GM23248 (cell line): Measurements from ENCODE around the gene OOEP. TPM values are rescaled to one million over a fixed set of nuclear protein-coding genes. Genes with fewer than 3 reads are reported as not detected.
A peak's percentile ranks its signal among the peaks of the same experiment; 100 is the strongest.

ENCODE experiments used
- DNase-seq: peaks from one replicate; pipeline ENCODE4 v3.0.0-alpha.2; 2015
- H2AFZ ChIP-seq: fragments of 200-600 bp; sonication (generic); 2 replicates; pipeline ENCODE4 v1.6.1; 2016; ENCODE audit warnings: antibody characterized with exemption
- H3F3A ChIP-seq: fragments of 200-600 bp; sonication (generic); 2 replicates; pipeline ENCODE4 v1.6.1; 2016; ENCODE audit warnings: mild to moderate bottlenecking, antibody characterized with exemption, mixed run types; ENCODE audit not compliant: insufficient read depth
- H3K27ac ChIP-seq: fragments of 200-600 bp; sonication (generic); 2 replicates; pipeline ENCODE4 v1.5.1; 2016; ENCODE audit warnings: mild to moderate bottlenecking
- H3K27me3 ChIP-seq: fragments of 200-600 bp; sonication (generic); replicated peaks from 2 replicates; pipeline ENCODE4 v1.6.1; 2016; ENCODE audit warnings: mild to moderate bottlenecking; ENCODE audit not compliant: insufficient read depth
- H3K36me3 ChIP-seq: fragments of 200-600 bp; sonication (generic); 2 replicates; pipeline ENCODE4 v1.6.1; 2016; ENCODE audit warnings: low read depth, mild to moderate bottlenecking
- H3K4me1 ChIP-seq: fragments of 200-600 bp; sonication (generic); 2 replicates; pipeline ENCODE4 v1.6.1; 2016; ENCODE audit warnings: mild to moderate bottlenecking; ENCODE audit not compliant: insufficient read depth
- H3K4me2 ChIP-seq: fragments of 200-600 bp; sonication (generic); one replicate; pipeline ENCODE4 v1.6.1; 2016; ENCODE audit warnings: mild to moderate bottlenecking; ENCODE audit not compliant: unreplicated experiment
- H3K4me3 ChIP-seq: fragments of 200-600 bp; sonication (generic); 2 replicates; pipeline ENCODE4 v1.5.1; 2016; ENCODE audit warnings: mild to moderate bottlenecking
- H3K79me2 ChIP-seq: fragments of 200-600 bp; sonication (generic); 2 replicates; pipeline ENCODE4 v1.6.1; 2016; ENCODE audit warnings: mild to moderate bottlenecking; ENCODE audit not compliant: insufficient read depth
- H3K9ac ChIP-seq: fragments of 200-600 bp; sonication (generic); 2 replicates; pipeline ENCODE4 v1.6.1; 2016; ENCODE audit warnings: mild to moderate bottlenecking
- H3K9me2 ChIP-seq: fragments of 200-600 bp; sonication (generic); 2 replicates; pipeline ENCODE4 v1.6.1; 2016; ENCODE audit warnings: mixed run types, mild to moderate bottlenecking, moderate library complexity; ENCODE audit not compliant: insufficient read depth
- H3K9me3 ChIP-seq: fragments of 200-600 bp; sonication (generic); one replicate; pipeline ENCODE4 v1.6.1; 2017; ENCODE audit warnings: low read depth
- H4K20me1 ChIP-seq: fragments of 200-600 bp; sonication (generic); 2 replicates; pipeline ENCODE4 v1.6.0; 2016; ENCODE audit not compliant: insufficient read depth
- EZH2 ChIP-seq: fragments of 200-600 bp; sonication (generic); IDR thresholded peaks from 2 replicates; pipeline ENCODE4 v1.6.1; 2018; ENCODE audit warnings: antibody characterized with exemption, mild to moderate bottlenecking; ENCODE audit not compliant: insufficient read depth, poor library complexity, severe bottlenecking
- EZH2phosphoT487 ChIP-seq: fragments of 200-600 bp; sonication (generic); IDR thresholded peaks from 2 replicates; pipeline ENCODE4 v1.6.1; 2018; ENCODE audit warnings: antibody characterized with exemption, moderate library complexity, mild to moderate bottlenecking, low read depth; ENCODE audit not compliant: insufficient read depth
- WGBS, 2 experiments: methylation state at CpG; one replicate each; pipeline ENCODE4 v1.1.6; 2015 to 2017; ENCODE audit warnings: low lambda C conversion rate in 2 of 2, low coverage in 1 of 2; ENCODE audit errors: missing lambda C conversion rate in 2 of 2; 5-methylcytosine and 5-hydroxymethylcytosine counted together
- in situ Hi-C: fragments of 300-500 bp; cut with MboI; formaldehyde crosslinking; loops from 2 replicates; pipeline ENCODE4 v1.15.0; 2020
- polyA plus RNA-seq: library from polyadenylated mRNA; unstranded; fragments of >200 nt; fragmentation: Nextera tagmentation; extraction: Ambion mirVana; gene quantifications from 2 replicates; pipeline ENCODE4 v1.2.1, GENCODE V29; 2016
- total RNA-seq: library from RNA; depleted of rRNA; stranded (reverse); fragments of >200 nt; shearing (Covaris generic); gene quantifications from 2 replicates; pipeline ENCODE4 v1.2.3, GENCODE V29; 2014; rRNA removed

OOEP gene
- not detected in 2 replicates for total RNA-seq
- polyA plus RNA-seq: not detected in 2 replicates

DNA sequence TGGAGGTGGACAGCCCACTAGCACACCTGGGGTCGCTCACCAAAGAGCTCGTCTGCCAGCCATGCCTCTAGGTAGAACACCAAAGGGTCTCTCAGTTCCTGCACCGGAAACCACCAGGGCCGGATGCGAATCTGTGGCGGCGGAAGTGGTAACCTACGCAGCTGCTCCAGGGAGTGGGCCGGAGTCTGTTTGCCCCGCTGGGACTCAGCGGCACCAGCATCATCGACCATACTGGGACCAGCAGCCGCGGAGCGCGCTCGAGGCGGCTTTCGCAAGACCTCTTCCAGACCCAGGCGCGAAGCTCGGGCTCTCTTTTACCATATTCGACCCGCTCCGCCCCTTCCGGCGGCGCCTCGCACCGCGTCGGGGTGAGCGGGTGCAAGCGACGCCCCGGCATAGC lies at the start of gene OOEP:
Gene OOEP, minus strand, starts transcription at position 335 of the 400 bp plus-strand sequence. Its CDS starts 105 bp downstream, at position 230.
- H3K27me3 ChIP-seq: 0 out of 2 replicates have a peak, but pooled peaks cover 5% of the 10 kb centered on the region
- H3K9me2 ChIP-seq: no peaks in the 10 kb centered on the region
- no peaks in the 10 kb centered on the region for H3K36me3 ChIP-seq
- H3K9me3 ChIP-seq: no peaks in the 10 kb centered on the region
- 91 to 93% methylated on average over 35 to 36 of the region's 36 CpGs for WGBS, 2 experiments
- TF ChIP-seq EZH2: no peak
- no peak for TF ChIP-seq EZH2phosphoT487
- no peak within 1 kb of the TSS for H3K9ac ChIP-seq
- H3F3A ChIP-seq: no peaks in the 10 kb centered on the region
- DNase-seq: no peak
- no peaks in the 10 kb centered on the region for H3K4me1 ChIP-seq
- no peaks in the 10 kb centered on the region for H4K20me1 ChIP-seq
- H3K27ac ChIP-seq: no peak within 1 kb of the TSS
- in situ Hi-C loops: no loop called here
- H3K4me2 ChIP-seq: no peak within 1 kb of the TSS
- no peaks in the 10 kb centered on the region for H3K79me2 ChIP-seq
- no peak within 1 kb of the TSS for H2AFZ ChIP-seq
- no peak within 1 kb of the TSS for H3K4me3 ChIP-seq

DNA sequence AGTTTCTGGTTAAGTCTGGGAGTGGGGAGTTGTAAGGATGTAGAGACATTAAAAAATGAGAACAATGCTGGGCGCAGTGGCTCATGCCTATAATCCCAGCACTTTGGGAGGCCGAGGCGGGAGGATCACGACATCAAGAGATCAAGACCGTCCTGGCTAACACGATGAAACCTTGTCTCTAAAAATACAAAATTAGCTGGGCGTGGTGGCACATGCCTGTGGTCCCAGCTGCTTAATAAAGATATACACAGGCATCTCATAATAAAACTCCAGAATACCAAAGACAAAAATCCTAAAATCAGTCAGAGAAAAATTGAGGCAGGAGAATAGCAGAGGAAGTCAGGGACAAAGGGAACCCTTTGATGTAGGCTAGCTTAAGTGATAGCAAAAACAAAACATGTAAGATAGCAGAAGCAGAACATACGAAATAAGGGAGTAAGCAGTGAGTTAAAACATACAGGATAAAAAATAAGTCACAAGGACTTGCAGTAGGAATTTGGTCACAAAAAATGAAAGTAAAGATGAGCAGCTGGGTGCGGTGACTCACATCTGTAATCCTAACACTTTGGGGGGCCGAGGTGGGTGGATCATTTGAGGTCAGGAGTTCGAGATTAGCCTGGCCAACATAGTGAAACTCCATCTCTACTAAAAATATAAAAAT lies 48.5 kb upstream of the OOEP start:
- Histone ChIP-seq H3K4me2 (no peak overlapping the region), H4K20me1 (no peaks in the 10 kb centered on the region), H3K9ac (no peak overlapping the region), H3K4me1 (no peaks in the 10 kb centered on the region), H3K36me3 (no peaks in the 10 kb centered on the region; the same call in 1 of the 2 replicates), H3F3A (no peaks in the 10 kb centered on the region), H3K27me3 (no peaks in the 10 kb centered on the region), H3K27ac (no peak overlapping the region), H2AFZ (no peak overlapping the region), H3K79me2 (no peaks in the 10 kb centered on the region), H3K9me2 (no peaks in the 10 kb centered on the region), H3K9me3 (no peaks in the 10 kb centered on the region), H3K4me3 (no peak overlapping the region)
- peak; percentile 3 for DNase-seq
- 88 to 89% methylated on average over 11 of the region's 11 CpGs for WGBS, 2 experiments
- TF ChIP-seq EZH2phosphoT487 (no peak), EZH2 (no peak)
- in situ Hi-C loops: no loop called here

DNA sequence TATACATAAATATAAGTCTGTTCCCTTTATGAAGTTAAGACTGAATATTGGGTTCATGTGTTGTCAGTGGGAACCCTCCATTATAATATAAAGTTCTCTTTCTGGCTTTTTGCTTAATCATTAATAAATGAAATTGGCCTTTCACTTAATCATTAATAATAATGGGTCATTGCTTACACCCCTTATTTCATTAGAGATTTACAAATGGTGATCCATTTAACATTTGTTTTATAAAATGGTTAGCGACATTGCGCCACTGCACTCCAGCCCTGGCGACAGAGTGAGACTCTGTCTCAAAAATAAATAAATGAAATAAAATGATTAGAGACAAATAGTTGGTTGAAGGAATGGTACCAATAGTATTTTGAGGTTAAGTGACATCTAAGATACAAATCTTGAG lies 43.4 kb upstream of the OOEP start:
- H3K9me2 ChIP-seq: no peaks in the 10 kb centered on the region
- H2AFZ ChIP-seq: no peak overlapping the region
- H3K27ac ChIP-seq: no peak overlapping the region
- H3K4me1 ChIP-seq: no peaks in the 10 kb centered on the region
- DNase-seq: no peak
- WGBS, 2 experiments: 99% methylated on average over 3 of the region's 3 CpGs
- H3K9me3 ChIP-seq: no peaks in the 10 kb centered on the region
- H3K79me2 ChIP-seq: no peaks in the 10 kb centered on the region
- TF ChIP-seq EZH2 (no peak), EZH2phosphoT487 (no peak)
- no peaks in the 10 kb centered on the region for H3F3A ChIP-seq
- H3K4me2 ChIP-seq: no peak overlapping the region
- no peak overlapping the region for H3K9ac ChIP-seq
- no peaks in the 10 kb centered on the region for H4K20me1 ChIP-seq
- in situ Hi-C loops: no loop called here
- H3K4me3 ChIP-seq: no peak overlapping the region
- no peaks in the 10 kb centered on the region for H3K27me3 ChIP-seq
- H3K36me3 ChIP-seq: no peaks in the 10 kb centered on the region

DNA sequence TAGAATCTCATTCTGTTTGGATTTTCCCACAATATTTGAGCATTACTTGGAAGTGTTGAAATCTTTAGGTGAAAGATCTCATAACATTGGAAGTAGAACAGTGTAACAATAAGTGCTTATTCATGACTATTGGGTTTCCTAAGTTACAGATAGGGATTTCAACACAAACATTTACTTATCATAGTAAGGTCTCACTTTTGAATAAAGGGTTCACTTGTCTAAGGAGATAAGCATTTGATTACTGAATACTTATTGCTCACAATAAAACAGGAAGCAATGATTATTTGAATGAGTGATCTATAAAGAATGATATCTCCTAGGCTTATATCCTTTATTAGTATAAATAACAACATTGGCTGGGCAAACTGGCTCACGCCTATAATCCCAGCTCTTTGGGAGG lies 39.7 kb upstream of the OOEP start:
- whole genome bisulfite sequencing, 2 experiments: 100% methylated on average over 1 of the region's 1 CpG
- no peak overlapping the region for H3K9ac ChIP-seq
- in situ Hi-C loops: no loop called here
- H3K27ac ChIP-seq: no peak overlapping the region
- H3K36me3 ChIP-seq: no peaks in the 10 kb centered on the region
- H3K79me2 ChIP-seq: no peaks in the 10 kb centered on the region
- no peaks in the 10 kb centered on the region for H4K20me1 ChIP-seq
- H3K4me2 ChIP-seq: no peak overlapping the region
- H3F3A ChIP-seq: no peaks in the 10 kb centered on the region
- no peaks in the 10 kb centered on the region for H3K9me2 ChIP-seq
- H3K4me3 ChIP-seq: no peak overlapping the region
- H3K9me3 ChIP-seq: no peaks in the 10 kb centered on the region
- H3K27me3 ChIP-seq: no peaks in the 10 kb centered on the region
- DNase-seq: no peak
- no peak for TF ChIP-seq EZH2
- TF ChIP-seq EZH2phosphoT487: no peak
- no peaks in the 10 kb centered on the region for H3K4me1 ChIP-seq
- H2AFZ ChIP-seq: no peak overlapping the region
